NCI-H2196 (cell line): ENCODE measurements around the gene MARCHF5.

Experiments
- DNase-seq: peaks from one replicate; lab custom pipeline; 2025; ENCODE audit not compliant: unreplicated experiment; lab: John Stamatoyannopoulos, UW

Gene MARCHF5

GRCh38 chr10:92290837-92291615 lies at the start of gene MARCHF5, which contains the start of gene CPEB3:
MARCHF5 (plus strand) TSS chr10:92291167; CDS start chr10:92291495, 328 bp downstream.
CPEB3 (minus strand) TSS chr10:92291078; CDS start chr10:92240350, 50,728 bp downstream.
- peak; percentile 81 for DNase-seq

- no peak for DNase-seq
Measured at GRCh38 chr10:92241501-92241900, 49.5 kb upstream of the MARCHF5 start.

GRCh38 chr10:92242380-92242779 lies 48.6 kb upstream of the MARCHF5 start:
- DNase-seq: no peak

GRCh38 chr10:92242910-92243671 lies 47.9 kb upstream of the MARCHF5 start:
- peak; percentile 52 for DNase-seq

GRCh38 chr10:92244796-92245195 lies 46.2 kb upstream of the MARCHF5 start:
- DNase-seq: no peak

- DNase-seq: no peak
Measured at GRCh38 chr10:92248566-92248965, 42.4 kb upstream of the MARCHF5 start.

- no peak for DNase-seq
Measured at GRCh38 chr10:92263396-92263795, 27.6 kb upstream of the MARCHF5 start.

GRCh38 chr10:92264249-92264648 lies 26.7 kb upstream of the MARCHF5 start:
- no peak for DNase-seq

- DNase-seq: no peak
Measured at GRCh38 chr10:92265687-92266258, 25.2 kb upstream of the MARCHF5 start.

GRCh38 chr10:92267343-92267742 lies 23.6 kb upstream of the MARCHF5 start:
- DNase-seq: no peak

- DNase-seq: no peak
Measured at GRCh38 chr10:92268748-92269147, 22.2 kb upstream of the MARCHF5 start.

- DNase-seq: no peak
Measured at GRCh38 chr10:92274071-92274470, 16.9 kb upstream of the MARCHF5 start.

GRCh38 chr10:92278996-92279696 lies 11.8 kb upstream of the MARCHF5 start:
- DNase-seq: no peak

GRCh38 chr10:92284112-92284704 lies 6.8 kb upstream of the MARCHF5 start:
- no peak for DNase-seq

GRCh38 chr10:92290076-92290836 lies 711 bp upstream of the MARCHF5 start:
- peak; percentile 40 for DNase-seq

- DNase-seq: no peak
Measured at GRCh38 chr10:92291616-92291865, 574 bp downstream of the MARCHF5 start.

GRCh38 chr10:92291921-92292845 lies 1.2 kb downstream of the MARCHF5 start:
- DNase-seq: peak; percentile 16

GRCh38 chr10:92298487-92298886 lies 7.5 kb downstream of the MARCHF5 start:
- DNase-seq: no peak

- DNase-seq: no peak
Measured at GRCh38 chr10:92303096-92303495, 12.1 kb downstream of the MARCHF5 start.
